IMR-90 (cell line): ENCODE results near the gene EPHA2. TPM values are rescaled to one million over a fixed set of nuclear protein-coding genes. Genes with fewer than 3 reads are reported as not detected.

Experiments used
- ATAC-seq: fragments of 200-7000 bp; cut with Tn5 transposase; 2 replicates; pipeline ENCODE4 v1.9.1; 2020; ENCODE audit warnings: low read depth, mild to moderate bottlenecking, moderate library complexity
- BruUV-seq: library from RNA; stranded (reverse); fragments of 400-500 nt; replicated peaks from 2 replicates; lab custom pipeline; 2021; lab: Mats Ljungman, UMichigan
- CTCF ChIA-PET: fragments of 300-600 bp; formaldehyde crosslinking; extraction: SDS; loops from one replicate; lab custom pipeline; 2021; ENCODE audit warnings: antibody characterized with exemption; lab: Yijun Ruan, JAX
- POLR2A ChIA-PET: fragments of 300-600 bp; sonication (Branson Sonifier 250); formaldehyde crosslinking; loops from one replicate; lab custom pipeline; 2022; ENCODE audit warnings: antibody characterized with exemption; ENCODE audit not compliant: unreplicated experiment; lab: Charles Lee
- DNase-seq: peaks from one replicate; pipeline ENCODE4 v3.0.0; 2013
- H2AFZ ChIP-seq: replicated peaks from 2 replicates; pipeline ENCODE3; 2013; ENCODE audit warnings: low read length, mild to moderate bottlenecking; ENCODE audit not compliant: poor library complexity
- H2AK5ac ChIP-seq: 2 replicates; pipeline ENCODE4 v1.6.1; 2013; ENCODE audit warnings: low read depth, low read length, inconsistent platforms
- H2AK9ac ChIP-seq: replicated peaks from 2 replicates; pipeline ENCODE3; 2013; ENCODE audit warnings: mild to moderate bottlenecking, low read depth, low read length, moderate library complexity; ENCODE audit not compliant: poor library complexity
- H2BK120ac ChIP-seq: 2 replicates; pipeline ENCODE4 v1.6.1; 2013; ENCODE audit warnings: low read depth, low read length, inconsistent platforms
- H2BK15ac ChIP-seq: 3 replicates; pipeline ENCODE4 v1.6.1; 2013; ENCODE audit warnings: low read depth, low read length, inconsistent platforms
- H2BK20ac ChIP-seq: 2 replicates; pipeline ENCODE4 v1.6.1; 2013; ENCODE audit warnings: low read depth, mild to moderate bottlenecking, inconsistent platforms, low read length, moderate library complexity
- H2BK5ac ChIP-seq: 2 replicates; pipeline ENCODE4 v1.6.1; 2013; ENCODE audit warnings: mild to moderate bottlenecking, low read depth, low read length, inconsistent platforms; ENCODE audit not compliant: poor library complexity, severe bottlenecking
- H3K14ac ChIP-seq: replicated peaks from 2 replicates; pipeline ENCODE4 v1.6.1; 2013; ENCODE audit warnings: low read depth, low read length, inconsistent platforms
- H3K18ac ChIP-seq: 2 replicates; pipeline ENCODE4 v1.6.1; 2013; ENCODE audit warnings: low read depth, low read length, control low read depth
- H3K23ac ChIP-seq: 2 replicates; pipeline ENCODE4 v1.6.1; 2013; ENCODE audit warnings: low read depth, low read length, inconsistent platforms
- H3K27ac ChIP-seq: 2 replicates; pipeline ENCODE4 v1.5.1; 2013; ENCODE audit warnings: mild to moderate bottlenecking, control low read depth, low read length; ENCODE audit not compliant: insufficient read depth
- H3K27me3 ChIP-seq: 2 replicates; pipeline ENCODE4 v1.6.1; 2013; ENCODE audit warnings: low read length; ENCODE audit not compliant: control insufficient read depth, insufficient read depth
- H3K36me3 ChIP-seq: 2 replicates; pipeline ENCODE4 v1.6.1; 2013; ENCODE audit warnings: low read length, mixed read lengths; ENCODE audit not compliant: control insufficient read depth, insufficient read depth
- H3K4ac ChIP-seq: 2 replicates; pipeline ENCODE4 v1.6.1; 2013; ENCODE audit warnings: low read depth, low read length, inconsistent platforms
- H3K4me1 ChIP-seq: 2 replicates; pipeline ENCODE4 v1.6.1; 2013; ENCODE audit warnings: low read length, mixed read lengths; ENCODE audit not compliant: control insufficient read depth, insufficient read depth
- H3K4me2 ChIP-seq: 2 replicates; pipeline ENCODE4 v1.6.1; 2013; ENCODE audit warnings: low read depth, mild to moderate bottlenecking, control low read depth, low read length, moderate library complexity
- H3K4me3 ChIP-seq: 2 replicates; pipeline ENCODE4 v1.5.1; 2013; ENCODE audit warnings: low read depth, mild to moderate bottlenecking, control low read depth, low read length, moderate library complexity; ENCODE audit not compliant: insufficient read depth
- H3K56ac ChIP-seq: 2 replicates; pipeline ENCODE4 v1.6.1; 2013; ENCODE audit warnings: low read length, inconsistent platforms; ENCODE audit not compliant: insufficient read depth; ENCODE audit errors: extremely low read depth
- H3K79me1 ChIP-seq, 2 experiments: 2 replicates each; pipeline ENCODE4 v1.6.1; 2013; ENCODE audit warnings: low read length in 2 of 2, inconsistent platforms in 1 of 2, low read depth in 1 of 2
- H3K9ac ChIP-seq: 2 replicates; pipeline ENCODE4 v1.6.1; 2013; ENCODE audit warnings: low read depth, low read length, control low read depth
- H3K9me1 ChIP-seq: 2 replicates; pipeline ENCODE4 v1.6.1; 2013; ENCODE audit warnings: low read length, inconsistent platforms; ENCODE audit not compliant: insufficient read depth
- H3K9me3 ChIP-seq: 2 replicates; pipeline ENCODE4 v1.6.1; 2013; ENCODE audit warnings: low read length; ENCODE audit not compliant: control insufficient read depth, insufficient read depth
- H4K20me1 ChIP-seq: 2 replicates; pipeline ENCODE4 v1.6.1; 2013; ENCODE audit warnings: low read length, inconsistent platforms; ENCODE audit not compliant: insufficient read depth
- H4K5ac ChIP-seq: 2 replicates; pipeline ENCODE4 v1.6.1; 2013; ENCODE audit warnings: mild to moderate bottlenecking, low read depth, low read length, control low read depth
- H4K8ac ChIP-seq, 2 experiments: 2 replicates each; pipeline ENCODE4 v1.6.1; 2013; ENCODE audit warnings: low read depth in 2 of 2, low read length in 2 of 2, control low read depth in 1 of 2, inconsistent platforms in 1 of 2
- H4K91ac ChIP-seq: 2 replicates; pipeline ENCODE4 v1.6.1; 2013; ENCODE audit warnings: low read depth, low read length, inconsistent platforms; ENCODE audit not compliant: insufficient read depth
- BHLHE40 ChIP-seq: fragments of 150-350 bp; IDR thresholded peaks from 2 replicates; pipeline ENCODE4 v1.6.1; 2016; ENCODE audit warnings: mild to moderate bottlenecking, low read depth, low read length
- CEBPB ChIP-seq: IDR thresholded peaks from 2 replicates; pipeline ENCODE4 v1.6.1; 2012; ENCODE audit warnings: low read depth, low read length, improper control_type of control experiment
- ELK1 ChIP-seq: fragments of 150-350 bp; IDR thresholded peaks from 2 replicates; pipeline ENCODE4 v1.6.1; 2016; ENCODE audit warnings: low read depth, mild to moderate bottlenecking, low read length, moderate library complexity, borderline replicate concordance
- MAZ ChIP-seq: IDR thresholded peaks from 2 replicates; pipeline ENCODE4 v1.6.1; 2012; ENCODE audit warnings: low read depth, mild to moderate bottlenecking, low read length, improper control_type of control experiment, moderate library complexity, borderline replicate concordance
- RFX5 ChIP-seq: IDR thresholded peaks from 2 replicates; pipeline ENCODE4 v1.8.0; 2012; ENCODE audit warnings: low read depth, mild to moderate bottlenecking, low read length, moderate library complexity
- WGBS, 2 experiments: methylation state at CpG; one replicate each; pipeline versions ENCODE4 v1.1.5 to v1.1.7; 2013; ENCODE audit warnings: missing lambda C conversion rate in 2 of 2; ENCODE audit not compliant: insufficient read length in 1 of 2; ENCODE audit errors: extremely low coverage in 2 of 2; 5-methylcytosine and 5-hydroxymethylcytosine counted together
- dilution Hi-C: fragments of 300-500 bp; cut with HindIII; formaldehyde crosslinking; loops from one replicate; pipeline ENCODE4 v1.14.3; 2018; ENCODE audit warnings: low sequenced_read_pairs; ENCODE audit not compliant: unreplicated experiment
- in situ Hi-C: fragments of 300-500 bp; cut with MboI; formaldehyde crosslinking; loops from 3 replicates; pipeline ENCODE4 v1.14.3; 2019; ENCODE audit warnings: low sequenced_read_pairs, inconsistent platforms, mixed read lengths
- intact Hi-C: fragments of 100-400 bp; cut with micrococcal nuclease; formaldehyde crosslinking; loops from 2 replicates; pipeline ENCODE4 v1.10.0; 2022
- polyA plus RNA-seq, 3 experiments: library from polyadenylated mRNA; depleted of rRNA; stranded (reverse); fragments of >200 nt; gene quantifications; 2 replicates each; pipeline ENCODE4 v1.2.3, GENCODE V29; 2012; ENCODE audit warnings: low replicate concordance in 1 of 3
- total RNA-seq: library from RNA; depleted of rRNA; stranded (reverse); fragments of >200 nt; gene quantifications from 2 replicates; pipeline ENCODE4 v1.2.3, GENCODE V29; 2012
- TF ChIP-seq, protein P1 (sequence below): fragments of 150-350 bp; IDR thresholded peaks from 2 replicates; pipeline ENCODE4 v1.6.1; 2017; ENCODE audit warnings: mild to moderate bottlenecking, antibody characterized with exemption, low read length, low read depth

The EPHA2 gene
- total and polyA plus RNA-seq, 2 of the 4 experiments (the other 2 are of a cell fraction): 24.0 to 72.6 TPM

GRCh38 chr1:16125088-16125470, 30.8 kb downstream of the EPHA2 start:
- H2AFZ ChIP-seq: no peak overlapping the region
- no peak overlapping the region for H3K27ac ChIP-seq
- no peak overlapping the region for H2BK5ac ChIP-seq
- H3K79me1 ChIP-seq: peaks cover 6 to 61% of the 10 kb centered on the region in 2 experiments
- H3K18ac ChIP-seq: no peak overlapping the region
- H3K4me2 ChIP-seq: no peak overlapping the region
- no peak for ATAC-seq
- H3K36me3 ChIP-seq: peaks cover 59% of the 10 kb centered on the region
- H4K20me1 ChIP-seq: peaks cover 51% of the 10 kb centered on the region
- no peak overlapping the region for H4K91ac ChIP-seq
- peaks cover 13% of the 10 kb centered on the region for H3K4me1 ChIP-seq
- in situ Hi-C loops (no loop called here), intact Hi-C loops (no loop called here), dilution Hi-C loops (no loop called here)
- 86% methylated on average over 6 of the region's 11 CpGs; no CpG with 5 or more reads in 1 of the 2 experiments for WGBS, 2 experiments
- no peak overlapping the region for H4K8ac ChIP-seq
- POLR2A ChIA-PET: no interaction called here
- BruUV-seq: no TSS peak
- H3K9ac ChIP-seq: no peak overlapping the region
- H3K23ac ChIP-seq: no peak overlapping the region
- no peaks in the 10 kb centered on the region for H3K27me3 ChIP-seq
- peaks cover 13% of the 10 kb centered on the region for H3K9me1 ChIP-seq
- TF ChIP-seq MAZ (no peak), RFX5 (no peak), BHLHE40 (no peak), ELK1 (no peak), CEBPB (no peak)
- TF ChIP-seq, protein P1, sequence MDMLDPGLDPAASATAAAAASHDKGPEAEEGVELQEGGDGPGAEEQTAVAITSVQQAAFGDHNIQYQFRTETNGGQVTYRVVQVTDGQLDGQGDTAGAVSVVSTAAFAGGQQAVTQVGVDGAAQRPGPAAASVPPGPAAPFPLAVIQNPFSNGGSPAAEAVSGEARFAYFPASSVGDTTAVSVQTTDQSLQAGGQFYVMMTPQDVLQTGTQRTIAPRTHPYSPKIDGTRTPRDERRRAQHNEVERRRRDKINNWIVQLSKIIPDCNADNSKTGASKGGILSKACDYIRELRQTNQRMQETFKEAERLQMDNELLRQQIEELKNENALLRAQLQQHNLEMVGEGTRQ: no peak
- no peak overlapping the region for H3K4me3 ChIP-seq
- H3K9me3 ChIP-seq: no peaks in the 10 kb centered on the region
- no peak overlapping the region for H4K5ac ChIP-seq
- no peak for DNase-seq
- no peak overlapping the region for H2AK5ac ChIP-seq
- H2BK20ac ChIP-seq: no peak overlapping the region
- H2BK120ac ChIP-seq: no peak overlapping the region
- no peak overlapping the region for H2BK15ac ChIP-seq
- H3K56ac ChIP-seq: no peak overlapping the region
- H2AK9ac ChIP-seq: no peak overlapping the region
- H3K4ac ChIP-seq: no peak overlapping the region
- H3K14ac ChIP-seq: no peak overlapping the region
- CTCF ChIA-PET: no interaction called here
